ENCODE measurements around the gene ANAPC15.

The ANAPC15 gene

GRCh38 chr11:72067266-72067665 is 45.2 kb downstream of the ANAPC15 start:
- Mint-ChIP-seq H3K9me3 (ENCODE audit: low read depth) (no peaks in the 10 kb centered on the region), H3K27me3 (no peaks in the 10 kb centered on the region), H3K27ac (no peak overlapping the region), H3K4me1 (ENCODE audit: low read depth) (peaks cover 24% of the 10 kb centered on the region), H3K4me3 (no peak overlapping the region), H3K36me3 (peaks cover 6% of the 10 kb centered on the region)

DNA sequence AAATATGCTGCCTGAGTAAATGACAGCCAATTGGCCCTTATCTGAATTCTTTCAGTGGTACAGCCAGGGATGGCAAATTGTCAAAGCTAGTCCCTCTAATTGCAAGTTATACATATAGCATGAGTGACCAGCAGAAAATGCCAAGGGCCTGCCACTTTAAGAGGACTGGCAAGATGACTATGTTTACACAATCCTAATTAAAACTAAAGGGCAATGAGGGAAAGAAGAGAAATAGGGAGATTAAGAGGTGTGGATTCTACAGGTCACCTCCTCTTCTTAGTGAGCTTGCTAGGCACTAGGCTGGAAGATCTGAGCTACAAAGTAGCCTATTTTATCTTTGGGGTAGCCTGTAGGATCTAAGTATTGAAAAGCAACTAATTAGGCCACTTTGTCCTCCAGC is 45.6 kb downstream of the ANAPC15 start:
- H3K27ac Mint-ChIP-seq, result no peak overlapping the region
- H3K4me3 Mint-ChIP-seq, result no peak overlapping the region
- peaks cover 7% of the 10 kb centered on the region for H3K36me3 Mint-ChIP-seq
- H3K9me3 Mint-ChIP-seq (ENCODE audit: low read depth), result no peaks in the 10 kb centered on the region
- no peaks in the 10 kb centered on the region for H3K27me3 Mint-ChIP-seq
- H3K4me1 Mint-ChIP-seq (ENCODE audit: low read depth), result peaks cover 20% of the 10 kb centered on the region

DNA sequence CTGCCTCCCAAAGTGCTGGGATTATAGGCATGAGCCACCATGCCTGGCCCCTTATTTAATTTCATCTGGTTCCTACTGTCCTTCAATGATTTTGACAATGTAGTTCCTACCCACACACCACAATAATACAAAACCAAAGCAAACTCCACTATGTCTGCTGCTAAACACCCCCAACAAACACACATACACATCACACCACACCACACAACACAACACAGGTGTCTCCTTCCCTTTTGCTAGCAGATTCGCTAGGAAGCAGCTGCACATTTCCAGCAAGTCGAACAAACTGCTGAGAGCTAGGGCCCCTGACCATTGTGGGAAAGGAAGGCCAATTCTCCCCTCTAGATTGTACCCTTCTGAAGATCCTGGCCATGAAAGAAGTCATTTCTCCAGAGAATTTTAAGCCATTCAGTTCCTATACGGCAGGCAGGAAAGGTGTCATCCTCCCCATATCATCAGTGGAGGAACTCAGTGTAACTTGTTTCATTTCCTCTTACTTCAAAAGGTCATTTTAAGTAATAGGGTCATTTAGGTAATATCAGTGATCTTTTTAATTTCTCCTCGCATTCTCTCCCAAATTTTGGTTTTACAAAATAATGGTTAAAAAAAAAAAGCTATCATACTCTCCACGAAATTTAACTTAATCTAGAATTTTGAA is 50.6 kb downstream of the ANAPC15 start:
- Mint-ChIP-seq H3K4me3 (no peak overlapping the region), H3K36me3 (peaks cover 6% of the 10 kb centered on the region), H3K4me1 (ENCODE audit: low read depth) (no peaks in the 10 kb centered on the region), H3K27ac (no peak overlapping the region), H3K9me3 (ENCODE audit: low read depth) (no peaks in the 10 kb centered on the region), H3K27me3 (no peaks in the 10 kb centered on the region)

Data from activated naive CD8-positive, alpha-beta T cell (primary cell).